Measurements from ENCODE around the gene FGFR2.

DNA sequence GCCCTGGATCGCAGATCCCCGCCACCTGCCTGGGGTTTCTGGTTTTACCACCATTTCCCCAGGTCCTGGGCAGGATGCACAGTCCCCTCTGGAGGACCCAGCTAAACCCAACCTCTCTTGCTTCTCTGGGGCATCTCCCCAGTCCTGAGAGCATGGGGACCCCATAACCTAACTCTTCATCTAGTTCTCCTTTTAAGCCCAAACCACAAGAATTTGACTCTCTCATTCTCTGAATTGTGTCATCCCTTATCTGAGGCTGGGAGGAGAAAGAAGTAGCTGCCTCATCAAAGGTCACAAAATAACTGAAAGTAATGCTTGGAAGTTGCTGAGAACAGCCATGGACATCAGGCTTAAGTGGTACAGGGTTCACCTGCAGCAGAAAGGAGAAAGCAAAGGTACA, 159.9 kb downstream of the FGFR2 start:
- TF ChIP-seq, protein P1, sequence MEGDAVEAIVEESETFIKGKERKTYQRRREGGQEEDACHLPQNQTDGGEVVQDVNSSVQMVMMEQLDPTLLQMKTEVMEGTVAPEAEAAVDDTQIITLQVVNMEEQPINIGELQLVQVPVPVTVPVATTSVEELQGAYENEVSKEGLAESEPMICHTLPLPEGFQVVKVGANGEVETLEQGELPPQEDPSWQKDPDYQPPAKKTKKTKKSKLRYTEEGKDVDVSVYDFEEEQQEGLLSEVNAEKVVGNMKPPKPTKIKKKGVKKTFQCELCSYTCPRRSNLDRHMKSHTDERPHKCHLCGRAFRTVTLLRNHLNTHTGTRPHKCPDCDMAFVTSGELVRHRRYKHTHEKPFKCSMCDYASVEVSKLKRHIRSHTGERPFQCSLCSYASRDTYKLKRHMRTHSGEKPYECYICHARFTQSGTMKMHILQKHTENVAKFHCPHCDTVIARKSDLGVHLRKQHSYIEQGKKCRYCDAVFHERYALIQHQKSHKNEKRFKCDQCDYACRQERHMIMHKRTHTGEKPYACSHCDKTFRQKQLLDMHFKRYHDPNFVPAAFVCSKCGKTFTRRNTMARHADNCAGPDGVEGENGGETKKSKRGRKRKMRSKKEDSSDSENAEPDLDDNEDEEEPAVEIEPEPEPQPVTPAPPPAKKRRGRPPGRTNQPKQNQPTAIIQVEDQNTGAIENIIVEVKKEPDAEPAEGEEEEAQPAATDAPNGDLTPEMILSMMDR (IDR thresholded peaks at IDR 0.05) = no peak
- TF ChIP-seq POLR2AphosphoS5 (IDR thresholded peaks at IDR 0.05; ENCODE audit: low read depth, low read length) = no peak
- TF ChIP-seq TCF7L2 (IDR thresholded peaks at IDR 0.05; ENCODE audit: low read depth, low read length) = no peak
- TF ChIP-seq, protein P2, sequence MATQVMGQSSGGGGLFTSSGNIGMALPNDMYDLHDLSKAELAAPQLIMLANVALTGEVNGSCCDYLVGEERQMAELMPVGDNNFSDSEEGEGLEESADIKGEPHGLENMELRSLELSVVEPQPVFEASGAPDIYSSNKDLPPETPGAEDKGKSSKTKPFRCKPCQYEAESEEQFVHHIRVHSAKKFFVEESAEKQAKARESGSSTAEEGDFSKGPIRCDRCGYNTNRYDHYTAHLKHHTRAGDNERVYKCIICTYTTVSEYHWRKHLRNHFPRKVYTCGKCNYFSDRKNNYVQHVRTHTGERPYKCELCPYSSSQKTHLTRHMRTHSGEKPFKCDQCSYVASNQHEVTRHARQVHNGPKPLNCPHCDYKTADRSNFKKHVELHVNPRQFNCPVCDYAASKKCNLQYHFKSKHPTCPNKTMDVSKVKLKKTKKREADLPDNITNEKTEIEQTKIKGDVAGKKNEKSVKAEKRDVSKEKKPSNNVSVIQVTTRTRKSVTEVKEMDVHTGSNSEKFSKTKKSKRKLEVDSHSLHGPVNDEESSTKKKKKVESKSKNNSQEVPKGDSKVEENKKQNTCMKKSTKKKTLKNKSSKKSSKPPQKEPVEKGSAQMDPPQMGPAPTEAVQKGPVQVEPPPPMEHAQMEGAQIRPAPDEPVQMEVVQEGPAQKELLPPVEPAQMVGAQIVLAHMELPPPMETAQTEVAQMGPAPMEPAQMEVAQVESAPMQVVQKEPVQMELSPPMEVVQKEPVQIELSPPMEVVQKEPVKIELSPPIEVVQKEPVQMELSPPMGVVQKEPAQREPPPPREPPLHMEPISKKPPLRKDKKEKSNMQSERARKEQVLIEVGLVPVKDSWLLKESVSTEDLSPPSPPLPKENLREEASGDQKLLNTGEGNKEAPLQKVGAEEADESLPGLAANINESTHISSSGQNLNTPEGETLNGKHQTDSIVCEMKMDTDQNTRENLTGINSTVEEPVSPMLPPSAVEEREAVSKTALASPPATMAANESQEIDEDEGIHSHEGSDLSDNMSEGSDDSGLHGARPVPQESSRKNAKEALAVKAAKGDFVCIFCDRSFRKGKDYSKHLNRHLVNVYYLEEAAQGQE (IDR thresholded peaks at IDR 0.05; ENCODE audit: insufficient read depth in 1 of 2, low read depth in 2 of 2, low read length in 1 of 2) = no peak
- TF ChIP-seq SIN3A (IDR thresholded peaks at IDR 0.05; ENCODE audit: borderline replicate concordance, insufficient read depth, low read depth, low read length) = no peak

Data from Panc1 (cell line).